ENCODE measurements around the gene PMEL.

DNA sequence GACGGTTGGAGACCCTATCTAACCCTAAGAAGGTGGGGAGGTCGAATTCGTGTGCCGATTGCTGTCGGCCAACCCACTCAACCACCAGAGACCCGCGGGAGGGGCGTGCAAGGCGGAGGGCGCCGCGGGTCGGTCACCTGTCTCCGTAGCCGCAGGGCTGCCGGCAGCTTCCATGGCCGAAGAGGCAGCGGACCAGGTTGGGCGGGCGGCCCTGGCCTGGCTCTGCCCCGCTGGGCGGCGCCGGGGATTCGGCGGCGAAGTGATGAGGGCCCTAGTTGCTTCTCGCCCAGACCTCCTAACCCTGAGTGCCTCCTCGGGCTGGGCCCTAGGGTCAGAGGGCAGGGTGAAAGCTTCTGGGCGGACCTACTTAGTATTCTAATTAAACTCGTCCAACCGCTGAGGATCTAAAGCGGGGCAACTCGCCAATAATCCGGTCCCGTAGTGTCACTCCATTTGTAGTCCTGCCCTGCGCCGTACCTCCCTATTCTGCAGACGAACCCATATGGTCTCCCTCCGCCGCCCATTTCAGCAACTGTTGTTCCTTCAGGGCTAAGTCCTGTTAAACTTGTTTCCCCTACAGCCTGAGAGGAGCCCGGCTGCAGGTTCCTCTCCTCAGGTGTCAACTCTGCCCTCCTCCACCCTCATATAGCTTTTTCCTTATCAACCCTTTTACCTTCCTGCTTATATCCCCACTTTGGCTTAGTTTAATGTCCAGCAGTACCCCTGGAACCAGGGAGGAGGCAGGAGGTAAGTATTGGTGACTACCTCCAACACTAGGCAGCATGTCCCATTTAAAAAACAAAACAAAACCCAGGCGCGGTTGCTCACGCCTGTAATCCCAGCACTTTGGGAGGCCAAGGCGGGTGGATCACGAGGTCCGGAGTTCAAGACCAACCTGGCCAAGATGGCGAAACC, 38.0 kb downstream of the PMEL start, which contains the start of gene PYM1:
- peak in 1 of 2 donors; percentile 38 for TF ChIP-seq POLR2A (IDR thresholded peaks at IDR 0.05)
- TF ChIP-seq, protein P1, sequence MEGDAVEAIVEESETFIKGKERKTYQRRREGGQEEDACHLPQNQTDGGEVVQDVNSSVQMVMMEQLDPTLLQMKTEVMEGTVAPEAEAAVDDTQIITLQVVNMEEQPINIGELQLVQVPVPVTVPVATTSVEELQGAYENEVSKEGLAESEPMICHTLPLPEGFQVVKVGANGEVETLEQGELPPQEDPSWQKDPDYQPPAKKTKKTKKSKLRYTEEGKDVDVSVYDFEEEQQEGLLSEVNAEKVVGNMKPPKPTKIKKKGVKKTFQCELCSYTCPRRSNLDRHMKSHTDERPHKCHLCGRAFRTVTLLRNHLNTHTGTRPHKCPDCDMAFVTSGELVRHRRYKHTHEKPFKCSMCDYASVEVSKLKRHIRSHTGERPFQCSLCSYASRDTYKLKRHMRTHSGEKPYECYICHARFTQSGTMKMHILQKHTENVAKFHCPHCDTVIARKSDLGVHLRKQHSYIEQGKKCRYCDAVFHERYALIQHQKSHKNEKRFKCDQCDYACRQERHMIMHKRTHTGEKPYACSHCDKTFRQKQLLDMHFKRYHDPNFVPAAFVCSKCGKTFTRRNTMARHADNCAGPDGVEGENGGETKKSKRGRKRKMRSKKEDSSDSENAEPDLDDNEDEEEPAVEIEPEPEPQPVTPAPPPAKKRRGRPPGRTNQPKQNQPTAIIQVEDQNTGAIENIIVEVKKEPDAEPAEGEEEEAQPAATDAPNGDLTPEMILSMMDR (IDR thresholded peaks at IDR 0.05), result no peak

Measured in thyroid gland (tissue), 4 donors.